ENCODE measurements around the gene CCDC71.

CCDC71 gene

GRCh38 chr3:49163609-49164008 is 2.5 kb downstream of the CCDC71 start:
- Histone ChIP-seq H4K20me1 (ENCODE audit: control insufficient read depth, insufficient read depth, low read depth, low read length) (no peaks in the 10 kb centered on the region), H3K9me3 (ENCODE audit: control insufficient read depth, insufficient read depth, low read length) (peaks cover 7% of the 10 kb centered on the region; the same call in 1 of the 2 replicates), H3K4me1 (ENCODE audit: control insufficient read depth, low read length) (peaks cover 17% of the 10 kb centered on the region), H3F3A (ENCODE audit: control insufficient read depth, insufficient read depth) (no peaks in the 10 kb centered on the region), H3K27me3 (ENCODE audit: control insufficient read depth, low read length) (no peaks in the 10 kb centered on the region), H3K79me2 (ENCODE audit: control insufficient read depth, low read length) (peaks cover 41% of the 10 kb centered on the region), H3K9me2 (replicated peaks; ENCODE audit: control insufficient read depth, low read length) (no peaks in the 10 kb centered on the region; the same call in 1 of the 2 replicates), H3K4me2 (ENCODE audit: low read length) (no peak overlapping the region), H3K4me3 (ENCODE audit: low read length) (no peak overlapping the region), H3K27ac (ENCODE audit: low read depth, low read length) (no peak overlapping the region), H3K36me3 (ENCODE audit: control insufficient read depth, low read length) (peaks cover 35% of the 10 kb centered on the region)
- TF ChIP-seq EZH2phosphoT487 (IDR thresholded peaks at IDR 0.05; ENCODE audit: borderline replicate concordance, low read length), result no peak
- TF ChIP-seq CTCF (IDR thresholded peaks at IDR 0.05; ENCODE audit: low read depth, low read length, poor library complexity, severe bottlenecking), result no peak

GRCh38 chr3:49162751-49163419 is 3.2 kb downstream of the CCDC71 start:
- Histone ChIP-seq H4K20me1 (ENCODE audit: control insufficient read depth, insufficient read depth, low read depth, low read length) (no peaks in the 10 kb centered on the region), H3F3A (ENCODE audit: control insufficient read depth, insufficient read depth) (no peaks in the 10 kb centered on the region), H3K36me3 (ENCODE audit: control insufficient read depth, low read length) (peaks cover 35% of the 10 kb centered on the region), H3K27me3 (ENCODE audit: control insufficient read depth, low read length) (no peaks in the 10 kb centered on the region), H3K4me2 (ENCODE audit: low read length) (no peak overlapping the region), H3K4me1 (ENCODE audit: control insufficient read depth, low read length) (peaks cover 17% of the 10 kb centered on the region), H3K9me2 (replicated peaks; ENCODE audit: control insufficient read depth, low read length) (no peaks in the 10 kb centered on the region; the same call in 1 of the 2 replicates), H3K27ac (ENCODE audit: low read depth, low read length) (no peak overlapping the region), H3K4me3 (ENCODE audit: low read length) (no peak overlapping the region), H3K9me3 (ENCODE audit: control insufficient read depth, insufficient read depth, low read length) (peaks cover 7% of the 10 kb centered on the region; the same call in 1 of the 2 replicates), H3K79me2 (ENCODE audit: control insufficient read depth, low read length) (peaks cover 41% of the 10 kb centered on the region)
- TF ChIP-seq CTCF (IDR thresholded peaks at IDR 0.05; ENCODE audit: low read depth, low read length, poor library complexity, severe bottlenecking) (no peak), EZH2phosphoT487 (IDR thresholded peaks at IDR 0.05; ENCODE audit: borderline replicate concordance, low read length) (no peak)

DNA sequence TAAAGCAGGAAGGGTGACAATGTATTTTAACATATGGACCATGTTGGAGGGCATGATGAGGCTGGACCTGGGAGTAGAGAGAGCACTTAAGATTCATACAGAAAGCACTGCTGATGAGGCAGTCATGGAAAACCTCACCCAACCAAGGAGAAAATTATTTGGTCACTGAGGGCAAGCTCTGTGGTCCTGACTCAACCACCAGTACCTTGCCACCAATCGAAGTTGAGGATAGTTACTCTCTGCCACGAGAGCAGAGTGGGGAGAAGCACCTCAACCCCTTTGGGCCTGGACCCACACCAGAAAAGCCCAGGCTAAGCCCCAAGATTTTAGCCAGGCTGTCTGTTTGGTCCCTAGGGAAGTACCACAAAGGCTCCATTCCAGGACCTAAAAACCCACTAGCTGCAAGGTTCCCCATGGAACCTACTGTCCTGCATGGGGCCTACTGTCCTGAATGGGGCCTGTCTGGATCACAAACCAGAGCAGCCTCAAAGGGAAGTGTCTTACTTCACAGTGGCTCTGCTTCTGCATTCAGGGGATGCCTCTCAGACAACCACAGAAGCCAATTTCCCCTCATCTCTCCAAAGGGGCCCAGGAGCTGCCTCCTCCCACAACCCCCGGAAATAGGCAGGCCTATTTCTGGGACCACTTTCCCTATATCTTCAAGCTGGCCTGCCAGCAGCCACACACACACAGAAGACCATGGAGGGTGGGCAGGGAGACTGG is 4.2 kb downstream of the CCDC71 start:
- Histone ChIP-seq H3K4me3 (ENCODE audit: low read length) (no peak overlapping the region), H3F3A (ENCODE audit: control insufficient read depth, insufficient read depth) (no peaks in the 10 kb centered on the region), H3K36me3 (ENCODE audit: control insufficient read depth, low read length) (peaks cover 35% of the 10 kb centered on the region), H3K4me1 (ENCODE audit: control insufficient read depth, low read length) (peaks cover 17% of the 10 kb centered on the region), H3K27ac (ENCODE audit: low read depth, low read length) (no peak overlapping the region), H4K20me1 (ENCODE audit: control insufficient read depth, insufficient read depth, low read depth, low read length) (no peaks in the 10 kb centered on the region), H3K9me3 (ENCODE audit: control insufficient read depth, insufficient read depth, low read length) (peaks cover 5% of the 10 kb centered on the region; the same call in 1 of the 2 replicates), H3K27me3 (ENCODE audit: control insufficient read depth, low read length) (no peaks in the 10 kb centered on the region), H3K79me2 (ENCODE audit: control insufficient read depth, low read length) (peaks cover 41% of the 10 kb centered on the region), H3K9me2 (replicated peaks; ENCODE audit: control insufficient read depth, low read length) (no peaks in the 10 kb centered on the region; the same call in 1 of the 2 replicates), H3K4me2 (ENCODE audit: low read length) (no peak overlapping the region)
- TF ChIP-seq CTCF (IDR thresholded peaks at IDR 0.05; ENCODE audit: low read depth, low read length, poor library complexity, severe bottlenecking) (no peak), EZH2phosphoT487 (IDR thresholded peaks at IDR 0.05; ENCODE audit: borderline replicate concordance, low read length) (no peak)
